Activated CD8-positive, alpha-beta memory T cell treated with anti-CD3 and anti-CD28 coated beads, Interleukin-2, amount 50 U/mL, for 24 hours (primary cell): ENCODE data around the gene PTAFR.

ENCODE experiments used
- DNase-seq: peaks from one replicate; pipeline ENCODE4 v3.0.0-alpha.2; 2020; ENCODE audit errors: extremely low read depth

Gene PTAFR

GRCh38 chr1:28119556-28119955 lies 56.9 kb downstream of the PTAFR start:
- no peak for DNase-seq

GRCh38 chr1:28118640-28119307 lies 57.7 kb downstream of the PTAFR start:
- DNase-seq = no peak

- peak; percentile 4 for DNase-seq
Observed at GRCh38 chr1:28115267-28115666, 61.2 kb downstream of the PTAFR start.

GRCh38 chr1:28114844-28115243 lies 61.6 kb downstream of the PTAFR start:
- no peak for DNase-seq

- DNase-seq = no peak
Observed at GRCh38 chr1:28113242-28113572, 63.3 kb downstream of the PTAFR start.

GRCh38 chr1:28112388-28113241 lies 63.9 kb downstream of the PTAFR start:
- DNase-seq = no peak

- no peak for DNase-seq
Observed at GRCh38 chr1:28111157-28111556, 65.3 kb downstream of the PTAFR start.

GRCh38 chr1:28110555-28110954 lies 65.9 kb downstream of the PTAFR start:
- no peak for DNase-seq

- DNase-seq = no peak
Observed at GRCh38 chr1:28109639-28110038, 66.9 kb downstream of the PTAFR start.

- DNase-seq = no peak
Observed at GRCh38 chr1:28108001-28108400, 68.5 kb downstream of the PTAFR start.

- DNase-seq = no peak
Observed at GRCh38 chr1:28104866-28105467, 71.5 kb downstream of the PTAFR start.

GRCh38 chr1:28102189-28102588 lies 74.3 kb downstream of the PTAFR start:
- no peak for DNase-seq

GRCh38 chr1:28099050-28099769 lies 77.3 kb downstream of the PTAFR start:
- DNase-seq = no peak
